HG03520 (cell line): Measurements from ENCODE around the gene MRAP2.
"Not testable (repeated sequence)": the region's sequence is repeated elsewhere in the genome, so short reads cannot be mapped to it uniquely, and the experiment has no call there.

Source experiments
- ATAC-seq: cut with Tn5 transposase; IDR thresholded peaks from one replicate; pipeline ENCODE4 v1.9.1; 2021; ENCODE audit warnings: mild to moderate bottlenecking, moderate library complexity; ENCODE audit not compliant: unreplicated experiment

The MRAP2 gene

DNA sequence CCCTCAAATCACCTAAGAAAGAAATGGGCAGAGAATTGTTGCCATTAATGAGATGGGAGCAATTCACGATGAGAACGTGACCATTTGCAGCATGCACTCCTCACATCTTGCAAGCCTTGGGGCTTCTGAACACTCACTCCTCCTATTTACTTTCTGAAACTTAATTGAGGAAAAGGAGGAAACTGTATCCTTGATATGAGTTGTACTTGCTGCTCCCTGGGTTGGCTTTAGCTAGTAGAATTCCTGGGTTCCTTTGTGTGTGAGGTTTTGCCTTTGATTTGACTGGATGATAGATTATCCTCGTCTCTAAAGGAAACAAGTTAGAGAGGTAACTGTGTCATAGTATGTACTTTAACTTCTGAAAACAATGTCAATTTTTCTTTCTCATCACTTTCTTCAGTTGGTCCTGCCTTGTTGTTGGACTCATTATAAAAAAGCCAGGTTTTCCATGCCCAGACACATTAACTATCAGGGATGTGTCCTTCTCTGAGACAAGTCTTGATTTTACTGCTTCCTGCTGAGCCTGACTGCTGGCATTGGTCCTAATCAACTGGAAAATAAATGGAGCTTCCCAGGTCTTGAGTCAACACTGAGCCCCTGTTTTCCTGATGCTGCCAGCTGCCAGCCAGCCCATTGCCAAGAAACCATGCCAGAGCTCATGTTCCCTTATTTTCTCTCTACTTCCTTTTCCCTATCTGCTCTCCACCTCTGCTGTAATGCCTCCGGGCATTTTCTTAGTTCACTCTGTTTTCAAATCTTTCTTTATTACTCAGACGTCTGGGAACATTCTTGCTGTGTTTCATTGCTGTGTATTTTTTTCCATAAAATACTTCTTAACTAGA lies 6.0 kb upstream of the MRAP2 start:
- ATAC-seq, result no peak

DNA sequence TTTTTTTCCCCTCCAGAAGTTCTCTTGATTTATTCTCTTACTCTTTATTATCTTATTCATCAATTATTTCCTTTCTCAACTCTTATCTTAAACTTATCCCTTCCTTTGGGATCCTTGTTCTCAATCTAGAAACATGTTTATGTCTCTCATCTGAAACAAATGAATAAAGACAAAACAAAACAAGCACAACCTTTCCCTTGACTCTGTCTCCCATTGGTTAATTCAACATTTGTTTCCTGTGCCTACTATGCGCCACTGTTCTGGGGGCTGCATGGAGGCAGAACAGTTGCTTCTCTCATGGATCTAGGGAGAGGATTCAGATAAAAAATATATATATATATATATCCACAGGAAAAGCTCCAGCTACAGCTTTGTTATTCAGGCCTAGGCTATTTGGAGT lies 5.2 kb upstream of the MRAP2 start:
- ATAC-seq, result no peak

DNA sequence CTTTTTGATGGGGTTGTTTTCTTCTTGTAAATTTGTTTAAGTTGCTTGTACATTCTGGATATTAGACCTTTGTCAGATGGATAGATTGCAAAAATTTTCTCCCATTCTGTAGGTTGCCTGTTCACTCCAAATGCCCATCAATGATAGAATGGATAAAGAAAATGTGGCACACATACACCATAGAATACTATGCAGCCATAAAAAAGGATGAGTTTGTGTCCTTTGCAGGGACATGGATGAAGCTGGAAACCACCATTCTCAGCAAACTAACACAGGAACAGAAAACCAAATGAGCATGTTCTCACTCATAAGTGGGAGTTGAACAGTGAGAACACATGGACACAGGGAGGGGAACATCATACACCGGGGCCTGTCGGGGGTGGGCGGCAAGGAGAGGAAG lies 1.6 kb upstream of the MRAP2 start:
- ATAC-seq, result not testable (repeated sequence)

DNA sequence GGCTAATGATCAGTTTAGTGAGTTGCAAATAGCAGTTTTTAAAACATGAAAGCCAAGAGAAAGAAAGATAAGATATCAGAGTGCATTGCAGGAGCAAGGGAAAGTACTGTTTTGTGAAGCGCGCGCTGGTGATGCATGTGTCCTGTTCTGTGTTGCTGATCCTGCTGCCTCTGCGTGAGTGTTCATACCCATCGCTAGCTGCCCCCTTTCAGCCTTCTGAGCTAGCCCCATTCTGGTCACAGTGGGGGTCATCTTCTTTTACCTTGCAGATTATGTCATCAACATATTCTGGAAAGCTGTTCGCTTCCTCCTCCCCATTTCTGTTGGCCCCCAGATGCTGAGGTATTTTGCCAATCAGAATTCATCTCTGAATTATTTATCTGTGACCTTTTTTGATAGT lies 1.9 kb downstream of the MRAP2 start:
- ATAC-seq, result no peak

DNA sequence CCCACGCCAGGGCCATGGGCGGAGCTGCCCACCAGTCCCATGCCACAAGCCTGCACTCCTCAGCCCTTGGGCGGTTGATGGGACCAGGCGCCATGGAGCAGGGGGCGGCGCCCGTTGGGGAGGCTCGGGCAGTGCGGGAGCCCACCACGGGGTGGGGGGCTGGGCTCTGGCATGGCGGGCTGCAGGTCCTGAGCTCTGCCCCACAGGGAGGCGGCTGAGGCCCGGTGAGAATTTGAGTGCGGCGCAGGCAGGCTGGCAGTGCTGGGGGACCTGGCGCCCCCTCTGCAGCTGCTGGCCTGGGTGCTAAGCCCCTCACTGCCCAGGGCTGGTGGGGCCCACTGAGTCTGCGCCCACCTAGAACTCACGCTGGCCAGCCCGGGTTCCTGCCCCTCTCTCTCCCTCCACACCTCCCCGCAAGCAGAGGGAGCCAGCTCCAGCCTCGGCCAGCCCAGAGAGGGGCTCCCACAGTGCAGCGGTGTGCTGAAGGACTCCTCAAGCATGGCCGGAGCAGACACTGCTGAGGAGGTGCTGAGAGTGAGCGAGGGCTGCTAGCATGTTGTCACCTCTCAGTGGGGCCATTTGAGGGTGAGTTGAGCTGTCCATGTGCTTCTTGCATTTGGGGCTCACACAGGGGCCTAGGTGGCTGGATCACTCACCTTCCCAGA lies 4.0 kb downstream of the MRAP2 start:
- no peak for ATAC-seq

DNA sequence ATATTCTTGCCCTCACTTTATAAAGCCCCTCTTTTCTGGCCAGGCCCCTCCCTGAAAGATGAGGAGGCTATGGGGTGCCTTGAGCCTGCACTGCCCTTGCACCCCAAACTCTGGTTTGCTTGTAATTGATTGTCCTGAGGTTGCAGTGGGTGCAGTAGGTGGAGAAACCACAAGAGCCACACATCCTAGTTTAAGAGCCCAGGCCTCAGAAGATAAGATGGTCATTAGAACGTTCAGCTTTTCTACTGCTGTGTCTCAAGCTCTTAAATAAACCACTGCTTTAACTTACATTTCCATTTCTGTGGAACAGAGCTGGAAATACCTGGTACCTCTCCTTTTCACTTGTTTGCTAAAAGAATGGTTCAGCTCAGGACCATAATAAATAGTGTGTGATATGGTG lies 9.0 kb downstream of the MRAP2 start:
- no peak for ATAC-seq

DNA sequence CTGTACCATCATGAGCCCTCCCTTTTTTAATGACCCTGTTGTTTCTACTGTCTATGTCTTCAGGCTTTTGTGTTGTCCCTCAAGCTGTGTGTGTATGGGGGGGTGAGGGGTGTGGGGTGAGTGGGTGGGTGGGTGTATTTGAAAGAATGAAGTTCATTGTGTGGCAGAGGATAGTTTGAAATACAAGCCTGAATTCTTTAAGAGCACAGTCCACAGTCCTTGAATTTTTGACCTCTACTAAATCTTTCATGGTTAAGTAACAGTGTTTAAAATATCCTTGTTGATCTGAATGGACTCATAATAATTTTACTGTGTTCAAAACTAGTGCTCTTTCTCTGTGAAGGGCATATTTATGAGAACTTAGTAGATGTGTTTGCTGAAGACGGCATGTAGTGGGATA lies 10.0 kb downstream of the MRAP2 start:
- no peak for ATAC-seq

DNA sequence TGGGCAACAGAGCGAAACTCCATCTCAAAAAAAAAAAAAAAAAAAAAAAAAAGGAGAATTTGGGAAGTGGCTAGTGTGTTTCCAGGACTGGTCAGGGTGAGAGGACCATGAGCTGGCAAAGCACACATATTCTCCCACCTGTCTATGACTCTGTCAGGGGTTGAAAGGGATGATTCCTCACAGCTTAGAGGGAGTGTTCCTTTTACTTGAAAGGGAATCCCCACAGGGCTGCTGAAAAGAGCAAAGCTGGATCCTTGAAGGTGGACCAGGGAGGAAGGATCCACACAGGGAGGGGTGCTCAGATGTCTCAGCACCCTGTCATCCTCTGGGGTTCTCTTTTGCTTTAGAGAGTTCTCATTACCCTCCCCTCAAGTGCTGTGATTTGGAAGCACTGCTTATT lies 13.2 kb downstream of the MRAP2 start:
- ATAC-seq, result no peak

DNA sequence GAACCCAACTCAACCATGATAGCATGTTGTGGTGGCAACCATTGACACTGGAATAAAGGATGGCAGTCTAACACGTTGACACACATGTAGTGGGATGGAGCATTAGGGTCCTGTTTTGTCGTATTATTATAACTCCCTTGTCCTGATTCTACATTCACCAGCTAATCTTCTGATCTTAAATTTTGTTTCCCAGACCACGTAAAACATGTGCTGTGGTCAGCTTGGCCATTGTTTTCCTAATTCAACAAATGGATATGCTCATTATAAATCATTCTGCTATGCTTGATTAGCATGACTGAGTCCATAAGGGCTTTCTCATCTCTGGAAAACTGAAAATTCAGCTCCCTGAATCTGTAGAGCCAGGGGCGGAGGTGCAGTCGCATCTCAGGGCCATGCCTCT lies 15.0 kb downstream of the MRAP2 start:
- no peak for ATAC-seq

DNA sequence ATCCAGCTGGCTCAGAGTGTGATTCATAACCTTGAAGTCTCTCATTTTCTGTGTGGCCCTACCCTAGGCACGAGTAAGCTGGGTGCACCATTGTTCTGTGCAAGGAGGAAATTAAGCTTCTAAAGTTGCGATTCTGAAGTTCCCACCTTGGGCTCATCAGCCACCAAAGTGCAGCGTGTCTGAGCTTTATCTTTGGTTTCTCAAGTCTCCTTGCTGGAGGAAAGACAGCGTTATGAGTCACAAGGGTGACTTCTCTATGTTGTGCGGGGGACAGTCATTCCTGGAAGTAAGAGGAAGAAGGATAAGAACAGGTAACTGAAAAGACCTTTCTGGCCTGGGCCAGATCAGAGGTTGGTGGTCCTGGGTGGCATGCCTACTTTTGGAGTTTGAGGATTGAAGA lies 16.8 kb downstream of the MRAP2 start:
- ATAC-seq, result no peak

DNA sequence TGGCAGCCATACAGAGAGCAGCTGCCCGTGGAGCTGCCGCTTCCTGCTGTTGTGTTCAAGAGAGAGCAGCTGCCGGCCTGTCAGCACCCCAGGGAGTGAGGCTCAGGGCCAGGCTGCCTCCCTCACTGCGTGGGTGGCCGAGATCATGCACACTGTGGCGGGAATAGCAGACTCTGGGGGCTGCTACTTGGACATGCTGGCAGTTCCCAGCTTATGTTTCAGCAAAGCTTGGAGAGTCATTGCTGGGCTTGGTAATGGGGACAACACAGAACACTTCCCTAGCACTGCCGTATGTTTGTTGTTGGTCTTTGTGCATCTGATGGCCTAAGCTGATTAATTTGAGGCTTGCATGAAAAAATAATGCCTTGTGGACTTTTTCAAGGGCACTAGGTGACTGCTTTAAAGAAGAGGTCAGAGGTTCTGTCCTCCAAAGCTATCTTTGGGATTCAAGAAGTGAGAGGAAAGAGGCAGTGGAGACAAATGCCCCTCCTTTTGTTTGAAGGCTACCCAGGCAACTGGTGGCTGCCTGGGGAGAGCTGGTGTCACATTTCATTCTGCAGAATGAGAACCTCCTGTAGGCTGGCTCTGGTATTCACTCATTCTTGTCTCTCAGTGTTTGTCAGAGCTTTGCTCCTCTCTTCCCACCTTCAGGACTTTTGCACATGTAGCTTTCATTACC lies 18.8 kb downstream of the MRAP2 start:
- no peak for ATAC-seq

DNA sequence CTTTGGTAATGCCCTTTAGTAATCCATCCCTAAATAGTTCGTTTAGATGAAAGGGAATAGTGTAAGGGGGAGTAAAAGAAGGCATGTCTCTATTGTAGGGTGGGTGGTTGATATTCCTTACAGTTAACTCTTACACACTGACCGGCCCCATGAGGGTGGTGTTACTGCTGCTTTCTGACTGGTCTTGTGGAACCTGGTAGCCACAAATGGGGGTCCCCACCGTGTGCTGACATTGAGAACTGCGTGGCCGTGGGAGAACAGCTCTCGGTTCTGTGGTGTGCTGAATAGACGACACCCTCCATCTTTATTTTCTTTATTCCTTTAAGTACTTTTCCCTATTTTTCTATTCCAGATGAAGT lies 19.3 kb downstream of the MRAP2 start:
- no peak for ATAC-seq

DNA sequence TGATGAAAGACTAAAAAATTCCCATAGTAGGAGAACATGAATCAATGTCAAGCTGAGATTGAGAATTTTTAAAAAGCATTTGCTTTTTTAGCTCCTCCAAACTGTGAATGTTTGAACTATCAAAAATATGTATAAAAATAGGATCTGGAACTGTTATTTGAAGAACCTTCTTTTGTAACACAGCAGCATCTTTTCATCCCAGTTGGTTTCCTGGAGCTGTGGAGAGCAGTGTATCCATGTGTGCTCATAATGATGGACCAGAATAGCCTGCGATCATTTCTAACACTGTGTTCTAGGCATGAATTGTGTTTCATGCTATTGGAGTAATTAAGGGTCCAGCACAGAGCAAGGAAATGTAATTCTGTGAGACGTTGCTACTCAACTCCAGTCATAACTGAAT lies 22.1 kb downstream of the MRAP2 start:
- no peak for ATAC-seq

DNA sequence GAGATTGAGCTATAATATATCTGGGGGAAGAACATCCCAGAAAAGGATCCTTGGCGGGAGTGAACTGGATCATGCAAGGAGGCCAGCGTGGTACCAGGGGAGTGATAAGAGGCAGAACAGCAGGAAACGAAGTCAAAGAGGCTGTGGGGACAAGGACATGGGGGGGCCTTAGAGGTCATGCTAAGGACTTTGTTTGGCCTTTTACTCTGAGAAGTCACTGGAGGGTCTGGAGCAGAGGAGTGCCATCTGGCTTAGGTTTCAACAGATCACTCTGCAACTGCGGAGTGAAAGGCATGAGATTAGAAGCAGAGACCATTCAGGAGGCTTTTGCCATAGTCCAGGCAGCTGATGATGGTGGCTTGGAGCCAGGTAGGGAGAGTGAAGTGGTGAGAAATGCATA lies 24.3 kb downstream of the MRAP2 start:
- no peak for ATAC-seq

DNA sequence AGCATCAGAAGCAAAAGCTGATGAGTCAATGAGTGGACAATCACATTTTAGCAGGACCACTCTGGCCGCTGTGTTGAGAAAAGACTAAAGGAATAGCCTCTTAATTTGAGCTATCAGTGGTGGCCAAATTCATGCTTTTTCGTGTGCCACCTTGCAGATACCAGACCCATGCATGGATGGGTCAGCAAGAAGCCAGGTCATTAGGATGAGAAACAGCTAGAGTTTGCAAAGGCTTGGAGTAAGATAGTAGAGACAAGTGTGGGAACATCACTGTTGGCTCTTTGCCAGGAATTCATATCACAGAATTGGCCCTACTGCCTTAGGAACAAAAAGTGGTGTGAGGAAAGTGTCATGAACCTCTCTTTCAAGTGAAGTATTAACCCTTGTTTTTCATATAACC lies 25.5 kb downstream of the MRAP2 start:
- ATAC-seq, result no peak

DNA sequence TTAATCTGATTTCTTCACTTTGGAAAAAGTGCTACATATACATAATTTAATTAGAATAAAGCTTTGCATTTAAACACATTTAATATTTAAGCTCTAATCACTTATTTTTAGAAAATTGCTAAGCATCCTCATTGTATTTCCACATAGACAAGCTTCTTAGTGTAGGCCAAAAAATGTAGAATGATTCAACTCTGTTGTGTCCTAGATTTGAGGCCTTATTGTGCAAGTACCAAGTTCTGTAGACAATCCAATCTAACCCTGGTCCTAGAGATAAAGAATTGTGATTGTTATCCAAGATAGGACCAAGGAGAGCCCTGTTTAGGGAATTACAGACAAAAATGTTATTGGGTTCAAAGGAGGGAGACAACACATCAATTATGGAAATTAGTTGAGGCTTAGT lies 27.6 kb downstream of the MRAP2 start:
- no peak for ATAC-seq

DNA sequence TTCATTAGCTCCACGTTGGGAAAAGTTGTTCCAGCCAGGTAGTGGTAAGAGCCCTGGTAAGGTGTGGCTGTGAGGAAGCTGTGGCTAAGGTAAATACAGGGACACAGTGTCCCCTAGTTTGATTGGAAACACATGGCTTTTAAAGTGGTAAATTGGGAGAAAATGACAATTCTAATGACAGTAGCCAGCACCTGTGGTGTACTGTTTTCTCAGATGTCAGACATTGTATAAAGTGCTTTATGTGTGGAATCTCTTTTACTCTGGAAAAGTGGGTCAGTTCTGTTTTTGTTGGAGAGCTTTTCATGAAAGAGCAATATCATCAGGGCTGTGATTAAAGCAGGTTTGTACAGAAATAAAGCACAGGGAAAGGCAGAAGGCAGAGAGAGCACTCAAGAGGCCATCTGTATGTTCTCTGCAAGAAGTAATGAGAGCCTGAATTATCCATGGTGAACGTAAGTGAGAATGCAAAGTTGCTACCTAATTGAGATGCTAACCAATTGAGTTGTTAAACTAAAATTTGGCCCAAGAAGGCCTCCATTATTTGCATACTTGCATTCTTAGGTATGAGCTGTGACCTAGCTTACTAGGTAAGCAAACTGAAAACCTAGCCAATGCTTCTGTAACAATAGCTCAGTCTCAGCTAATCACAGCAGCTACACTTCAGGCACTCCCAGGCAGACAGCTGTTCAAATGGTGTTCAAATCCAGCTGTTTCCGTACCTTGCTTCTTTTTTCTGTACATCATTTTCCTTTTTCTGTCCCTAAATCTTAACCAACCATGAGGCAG lies 28.2 kb downstream of the MRAP2 start:
- no peak for ATAC-seq

DNA sequence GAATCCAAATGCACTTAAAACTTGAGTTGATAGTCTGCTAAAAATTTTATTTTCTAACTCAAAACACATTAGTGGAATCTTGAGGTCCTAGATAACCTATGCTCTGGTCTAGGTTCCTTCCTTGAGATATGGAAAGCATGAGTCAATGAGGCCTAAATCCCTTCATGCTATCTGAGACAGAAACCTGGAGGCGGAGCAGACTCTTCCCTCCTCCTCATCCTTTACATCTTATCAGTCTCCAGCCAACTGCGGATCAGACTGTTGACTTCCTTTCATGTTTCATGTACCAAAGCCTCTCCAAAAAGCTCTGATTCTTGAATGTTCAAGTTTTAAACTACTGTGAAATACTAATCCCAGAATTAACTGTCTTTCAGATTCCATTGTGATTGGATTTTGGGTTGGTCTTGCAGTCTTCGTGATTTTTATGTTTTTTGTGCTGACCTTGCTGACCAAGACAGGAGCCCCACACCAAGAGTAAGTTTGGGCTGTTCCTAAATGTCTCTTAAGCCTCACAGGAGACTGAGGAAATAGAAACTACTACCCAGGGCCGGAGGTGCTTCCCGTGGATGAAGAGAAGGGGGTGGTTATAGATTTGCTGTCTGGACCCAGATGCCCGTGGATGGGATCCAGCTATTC lies 29.1 kb downstream of the MRAP2 start:
- no peak for ATAC-seq

DNA sequence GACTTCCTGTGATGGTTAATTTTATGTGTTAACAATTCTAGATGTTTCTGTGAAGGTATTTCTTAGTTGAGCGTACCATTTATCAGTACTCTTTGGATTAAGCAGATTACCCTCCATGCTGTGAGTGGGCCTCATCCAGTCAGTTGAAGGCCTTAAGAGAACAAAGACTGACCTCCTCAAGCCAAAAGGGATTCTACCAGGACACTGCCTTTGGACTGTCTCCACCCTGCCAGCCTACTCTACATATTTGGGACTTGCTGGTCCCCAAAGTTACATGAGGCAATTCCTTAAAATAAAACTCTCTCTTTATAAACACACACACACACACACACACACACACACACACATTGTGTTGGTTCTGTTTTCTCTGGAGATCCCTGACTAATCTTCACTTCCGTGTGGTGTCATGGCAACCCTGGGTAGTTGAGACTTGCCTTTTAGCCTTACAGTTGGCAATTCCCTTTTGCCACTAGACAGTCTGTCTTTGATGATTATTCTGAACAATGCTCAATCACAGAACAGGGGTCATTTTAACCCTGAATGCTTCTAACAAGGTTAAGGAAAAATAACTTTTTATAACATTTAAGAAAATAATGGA lies 32.2 kb downstream of the MRAP2 start:
- no peak for ATAC-seq

DNA sequence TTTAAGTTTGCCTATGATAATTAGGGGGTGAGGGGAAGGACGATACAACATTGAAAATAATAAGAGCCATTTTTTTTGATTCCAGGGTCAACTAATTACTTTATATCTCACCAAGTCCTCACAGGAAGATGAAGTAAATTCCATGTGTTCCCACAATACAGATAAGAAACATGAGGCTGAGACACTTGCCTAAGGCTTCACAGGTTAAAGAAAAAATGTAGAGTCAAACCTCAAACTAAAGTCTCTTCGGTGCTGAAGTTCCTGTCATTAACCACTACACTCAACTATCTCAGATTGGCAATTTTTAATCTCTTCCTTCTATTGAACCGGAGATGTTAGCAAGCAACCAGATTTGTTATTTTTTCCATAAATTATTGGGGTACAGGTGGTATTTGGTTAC lies 33.0 kb downstream of the MRAP2 start:
- ATAC-seq, result no peak

DNA sequence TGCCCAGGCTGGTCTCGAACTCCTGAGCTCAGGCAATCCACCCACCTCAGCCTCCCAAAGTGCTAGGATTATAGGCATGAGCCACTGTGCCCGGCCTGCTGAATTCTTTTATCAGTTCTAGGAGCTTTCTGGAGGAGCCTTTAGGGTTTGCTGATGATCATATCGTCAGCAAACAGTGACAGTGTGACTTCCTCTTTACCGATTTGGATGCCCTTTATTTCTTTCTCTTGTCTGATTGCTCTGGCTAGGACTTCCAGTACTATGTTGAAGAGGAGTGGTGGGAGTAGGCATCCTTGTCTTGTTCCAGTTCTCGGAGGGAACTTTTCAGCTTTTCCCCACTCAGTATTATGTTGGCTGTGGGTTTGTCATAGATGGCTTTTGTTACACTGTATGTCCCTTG lies 35.3 kb downstream of the MRAP2 start:
- not testable (repeated sequence) for ATAC-seq
